Measurements from ENCODE around the gene RBMS2. TPM values are rescaled to one million over a fixed set of nuclear protein-coding genes. Genes with fewer than 3 reads are reported as not detected.
"Not testable (repeated sequence)": the region's sequence is repeated elsewhere in the genome, so short reads cannot be mapped to it uniquely, and the experiment has no call there.

RBMS2 gene
- total RNA-seq, 4 donors from 2014 or later = 28.6 to 107 (median 33.0) TPM

GRCh38 chr12:56574210-56574609 is 52.6 kb downstream of the RBMS2 start:
- DNase-seq = no peak
- Histone ChIP-seq H3K9me3 (no peaks in the 10 kb centered on the region), H3K27ac (no peak overlapping the region), H3K36me3 (no peaks in the 10 kb centered on the region), H3K4me3 (no peak overlapping the region), H3K27me3 (no peaks in the 10 kb centered on the region), H3K4me1 (no peaks in the 10 kb centered on the region)
- intact Hi-C loops (cut with DNase I; ENCODE audit: low total_unique reads) = loop anchor here (5.0 kb wide), 1 partner anchor 62 kb away; no protein-coding TSS in a partner anchor
- TF ChIP-seq POLR2A (IDR thresholded peaks at IDR 0.05) = no peak
- TF ChIP-seq, protein P1, sequence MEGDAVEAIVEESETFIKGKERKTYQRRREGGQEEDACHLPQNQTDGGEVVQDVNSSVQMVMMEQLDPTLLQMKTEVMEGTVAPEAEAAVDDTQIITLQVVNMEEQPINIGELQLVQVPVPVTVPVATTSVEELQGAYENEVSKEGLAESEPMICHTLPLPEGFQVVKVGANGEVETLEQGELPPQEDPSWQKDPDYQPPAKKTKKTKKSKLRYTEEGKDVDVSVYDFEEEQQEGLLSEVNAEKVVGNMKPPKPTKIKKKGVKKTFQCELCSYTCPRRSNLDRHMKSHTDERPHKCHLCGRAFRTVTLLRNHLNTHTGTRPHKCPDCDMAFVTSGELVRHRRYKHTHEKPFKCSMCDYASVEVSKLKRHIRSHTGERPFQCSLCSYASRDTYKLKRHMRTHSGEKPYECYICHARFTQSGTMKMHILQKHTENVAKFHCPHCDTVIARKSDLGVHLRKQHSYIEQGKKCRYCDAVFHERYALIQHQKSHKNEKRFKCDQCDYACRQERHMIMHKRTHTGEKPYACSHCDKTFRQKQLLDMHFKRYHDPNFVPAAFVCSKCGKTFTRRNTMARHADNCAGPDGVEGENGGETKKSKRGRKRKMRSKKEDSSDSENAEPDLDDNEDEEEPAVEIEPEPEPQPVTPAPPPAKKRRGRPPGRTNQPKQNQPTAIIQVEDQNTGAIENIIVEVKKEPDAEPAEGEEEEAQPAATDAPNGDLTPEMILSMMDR (IDR thresholded peaks at IDR 0.05) = no peak

DNA sequence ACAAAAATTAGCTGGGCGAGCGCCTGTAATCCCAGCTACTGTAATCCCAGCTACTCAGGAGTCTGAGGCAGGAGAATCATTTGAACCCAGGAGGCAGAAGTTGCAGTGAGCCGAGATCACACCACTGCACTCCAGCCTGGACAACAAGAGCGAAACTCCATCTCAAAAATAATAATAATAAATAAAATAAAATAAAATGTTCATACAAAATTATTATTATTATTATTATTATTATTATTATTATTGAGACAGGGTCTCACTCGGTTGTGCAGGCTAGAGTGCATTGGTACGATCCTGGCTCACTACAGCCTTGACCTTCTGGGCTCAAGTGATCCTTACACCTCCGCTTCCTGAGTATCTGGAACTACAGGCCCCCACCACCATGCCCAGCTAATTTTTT is 55.6 kb downstream of the RBMS2 start:
- H3K36me3 ChIP-seq; intact Hi-C loops (cut with DNase I; ENCODE audit: low total_unique reads); H3K27ac ChIP-seq: not testable (repeated sequence)

DNA sequence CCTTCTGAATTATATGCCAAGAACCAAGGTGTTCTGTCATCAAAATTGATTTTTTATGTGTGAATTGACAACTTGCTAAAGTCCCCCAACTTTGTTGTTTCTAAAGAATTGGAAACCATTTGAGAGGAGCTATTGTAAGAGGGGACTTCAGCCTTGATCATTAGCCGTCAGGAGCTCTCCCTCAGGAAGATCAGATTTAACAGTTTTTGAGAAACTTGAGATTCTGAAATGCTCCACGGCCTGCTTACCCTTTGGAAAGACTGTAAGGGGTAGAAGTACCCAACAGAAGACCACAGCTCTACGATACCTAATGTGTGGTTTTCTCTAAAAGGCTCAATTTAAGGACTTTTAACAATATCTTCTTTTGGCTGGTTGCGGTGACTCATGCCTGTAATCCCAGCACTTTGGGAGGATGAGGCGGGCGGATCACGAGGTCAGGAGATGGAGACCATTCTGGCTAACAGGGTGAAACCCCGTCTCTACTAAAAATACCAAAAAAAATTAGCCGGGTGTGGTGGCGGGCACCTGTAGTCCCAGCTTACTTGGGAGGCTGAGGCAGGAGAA is 57.4 kb downstream of the RBMS2 start:
- Histone ChIP-seq H3K36me3 (no peaks in the 10 kb centered on the region), H3K4me1 (no peaks in the 10 kb centered on the region), H3K27me3 (no peaks in the 10 kb centered on the region), H3K27ac (no peak overlapping the region), H3K9me3 (no peaks in the 10 kb centered on the region), H3K4me3 (no peak overlapping the region)
- TF ChIP-seq POLR2A (IDR thresholded peaks at IDR 0.05) = no peak
- no peak for DNase-seq
- intact Hi-C loops (cut with DNase I; ENCODE audit: low total_unique reads) = no loop called here

More for the DNA sequence above, 55.6 kb downstream of the RBMS2 start:
- not testable (repeated sequence) for H3K4me3 ChIP-seq, H3K9me3 ChIP-seq, H3K27me3 ChIP-seq, H3K4me1 ChIP-seq, DNase-seq

GRCh38 chr12:56581418-56582145 is 60.0 kb downstream of the RBMS2 start:
- Histone ChIP-seq H3K4me3 (no peak overlapping the region), H3K27ac (no peak overlapping the region), H3K9me3 (no peaks in the 10 kb centered on the region), H3K36me3 (no peaks in the 10 kb centered on the region), H3K27me3 (no peaks in the 10 kb centered on the region), H3K4me1 (no peaks in the 10 kb centered on the region)
- no peak for DNase-seq
- intact Hi-C loops (cut with DNase I; ENCODE audit: low total_unique reads) = no loop called here
- TF ChIP-seq POLR2A (IDR thresholded peaks at IDR 0.05) = no peak
- TF ChIP-seq, protein P1 (IDR thresholded peaks at IDR 0.05) = no peak

DNA sequence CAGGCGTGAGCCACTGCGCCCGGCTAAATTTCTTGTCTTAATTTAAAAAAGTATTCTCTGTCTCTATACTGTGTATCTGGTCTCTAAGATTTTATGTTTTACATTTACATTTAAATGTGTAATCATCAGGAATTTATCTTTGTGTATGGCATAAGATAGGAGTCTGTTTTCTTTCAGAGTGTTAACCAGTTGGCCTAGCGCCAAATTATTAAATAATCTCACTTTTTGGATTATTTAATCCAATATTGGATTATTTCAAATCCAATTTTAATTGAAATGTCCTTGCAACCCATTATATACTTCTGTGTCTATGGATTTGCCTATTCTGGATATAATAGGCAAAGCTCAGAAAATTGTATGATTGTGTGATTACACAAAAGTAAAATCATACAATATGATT is 63.5 kb downstream of the RBMS2 start:
- no peaks in the 10 kb centered on the region for H3K4me1 ChIP-seq
- TF ChIP-seq, protein P1 (IDR thresholded peaks at IDR 0.05) = no peak
- no peak for TF ChIP-seq POLR2A (IDR thresholded peaks at IDR 0.05)

GRCh38 chr12:56589783-56590182 is 68.2 kb downstream of the RBMS2 start:
- no peak overlapping the region for H3K27ac ChIP-seq
- no peaks in the 10 kb centered on the region for H3K27me3 ChIP-seq
- TF ChIP-seq, protein P1 (IDR thresholded peaks at IDR 0.05) = no peak
- TF ChIP-seq POLR2A (IDR thresholded peaks at IDR 0.05) = no peak
- H3K9me3 ChIP-seq = no peaks in the 10 kb centered on the region
- no peak for DNase-seq
- no peaks in the 10 kb centered on the region for H3K36me3 ChIP-seq
- H3K4me3 ChIP-seq = no peak overlapping the region
- intact Hi-C loops (cut with DNase I; ENCODE audit: low total_unique reads) = no loop called here
- no peaks in the 10 kb centered on the region for H3K4me1 ChIP-seq

More for the DNA sequence above, 63.5 kb downstream of the RBMS2 start:
- H3K27ac ChIP-seq = no peak overlapping the region
- H3K36me3 ChIP-seq = no peaks in the 10 kb centered on the region
- no peaks in the 10 kb centered on the region for H3K9me3 ChIP-seq
- H3K4me3 ChIP-seq = no peak overlapping the region
- intact Hi-C loops (cut with DNase I; ENCODE audit: low total_unique reads) = no loop called here
- H3K27me3 ChIP-seq = no peaks in the 10 kb centered on the region
- DNase-seq = no peak

Data from uterus (tissue), 4 donors.